GM21360 (cell line): ENCODE data around the gene FCN3.
"Not testable (repeated sequence)": the region's sequence is repeated elsewhere in the genome, so short reads cannot be mapped to it uniquely, and the experiment has no call there.

Experiments used
- ATAC-seq: cut with Tn5 transposase; IDR thresholded peaks from one replicate; pipeline ENCODE4 v1.9.1; 2021; ENCODE audit warnings: mild to moderate bottlenecking, moderate library complexity; ENCODE audit not compliant: unreplicated experiment

The FCN3 gene

DNA sequence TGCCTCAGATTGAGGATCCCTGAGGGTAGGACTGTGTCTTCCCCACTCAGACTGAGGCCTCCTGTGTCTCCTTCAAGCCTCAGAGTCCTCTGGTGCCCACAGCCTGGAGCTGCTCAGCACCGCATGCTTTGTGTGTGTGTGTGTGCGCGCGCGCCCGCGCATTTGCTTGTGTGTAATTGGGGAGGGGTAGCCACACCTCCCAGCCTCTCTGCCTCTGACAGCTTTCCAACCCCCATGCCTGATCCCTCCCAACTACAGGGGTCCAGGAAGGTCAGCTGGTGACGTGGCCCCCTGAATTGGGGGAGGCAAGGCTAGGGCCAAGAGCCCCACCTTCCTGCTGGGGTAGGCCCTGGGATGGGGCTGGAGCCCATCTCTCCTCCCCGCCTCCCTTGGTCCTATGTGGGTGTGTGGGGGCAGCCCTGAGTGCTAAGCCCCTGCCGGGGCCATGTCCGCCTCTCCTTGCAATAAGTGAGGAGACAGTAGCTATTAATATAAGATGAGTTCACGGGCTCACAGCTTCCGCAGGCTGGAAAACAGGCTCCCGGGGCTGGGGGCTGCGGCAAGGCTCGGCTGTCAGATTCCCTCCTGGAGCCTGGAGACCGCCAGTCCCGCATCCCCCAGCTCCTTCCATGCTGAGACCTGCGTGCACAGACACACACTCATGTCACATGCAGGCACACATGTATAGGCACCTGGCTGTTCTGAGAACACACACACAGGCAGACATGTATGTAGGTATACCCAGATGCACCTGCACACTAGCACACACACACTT, 24.8 kb upstream of the FCN3 start:
- no peak for ATAC-seq

DNA sequence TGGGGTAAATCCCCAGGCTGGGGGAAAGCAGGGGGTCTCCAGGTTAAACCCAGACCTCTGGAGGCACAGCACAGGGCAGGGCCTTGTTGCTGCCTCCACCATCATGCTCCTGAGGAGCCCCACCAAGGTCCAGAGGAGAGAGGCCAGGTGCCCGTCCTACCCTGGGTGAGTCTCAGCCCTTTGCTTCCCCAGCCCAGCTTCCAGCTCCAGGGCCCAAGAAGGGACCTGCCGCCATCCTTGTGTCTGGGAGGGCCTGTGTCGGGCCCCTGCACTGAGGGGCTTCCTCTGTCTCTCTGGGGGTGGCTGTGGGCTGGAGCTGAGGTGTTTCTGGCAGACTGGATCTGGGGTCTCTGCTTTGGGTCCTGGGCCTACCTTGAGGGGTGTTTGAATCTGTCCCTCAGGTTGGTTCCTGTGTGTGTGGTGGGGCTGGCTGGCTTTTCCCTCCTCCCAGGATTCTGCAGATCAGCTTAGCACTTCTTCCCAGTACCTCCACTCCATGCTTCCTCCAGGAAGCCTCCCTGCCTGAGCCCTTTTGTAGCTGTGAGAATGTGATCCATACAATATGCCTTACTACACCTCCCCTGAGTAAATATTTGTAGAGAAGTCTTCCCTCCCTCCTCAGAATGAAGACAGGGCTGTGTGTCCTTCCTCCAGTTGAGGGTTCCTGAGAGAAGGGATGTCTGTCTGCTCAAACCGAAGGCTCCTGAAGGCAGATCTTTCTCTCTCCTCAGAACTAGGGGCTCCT, 24.0 kb upstream of the FCN3 start:
- no peak for ATAC-seq

DNA sequence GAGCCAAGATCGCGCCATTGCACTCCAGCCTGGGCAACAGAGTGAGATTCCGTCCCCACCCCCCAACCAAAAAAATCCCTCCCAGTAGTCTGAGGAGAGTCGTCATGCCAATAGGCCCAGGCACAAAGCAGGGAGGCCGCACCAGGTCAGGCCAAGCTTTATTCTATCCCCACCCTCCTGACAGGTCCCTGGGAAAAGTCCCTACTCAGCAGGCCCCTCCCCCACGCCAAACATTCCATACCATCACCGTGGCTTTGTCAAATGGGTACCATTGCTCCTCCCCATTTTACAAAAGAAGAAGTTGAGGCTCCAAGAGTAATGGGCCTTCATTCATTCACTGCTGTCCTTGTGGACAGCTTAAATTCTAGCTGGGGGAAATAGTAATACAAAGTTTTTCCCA, 23.1 kb upstream of the FCN3 start:
- no peak for ATAC-seq

- no peak for ATAC-seq
Observed at GRCh38 chr1:27397110-27397509, 22.5 kb upstream of the FCN3 start.

GRCh38 chr1:27395441-27396195, 21.0 kb upstream of the FCN3 start:
- ATAC-seq = no peak

DNA sequence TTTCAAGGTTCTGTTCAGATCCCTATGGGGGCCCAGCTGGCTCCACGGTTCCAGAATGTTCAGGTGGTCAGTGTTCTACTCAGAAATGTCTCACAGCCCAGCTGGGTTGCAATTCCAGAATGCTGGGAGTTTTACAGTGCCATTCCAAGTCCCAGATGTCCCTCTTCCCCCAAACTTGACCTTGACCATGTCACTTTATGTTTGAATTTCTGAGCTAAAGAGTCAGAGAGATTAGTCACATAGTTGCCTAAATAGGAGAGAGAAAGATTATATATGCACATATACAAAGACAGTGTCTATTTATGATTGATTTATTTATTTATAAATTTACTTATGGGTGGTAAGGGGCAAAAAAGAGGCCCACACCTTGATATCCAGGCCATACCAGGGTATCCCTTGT, 20.3 kb upstream of the FCN3 start:
- no peak for ATAC-seq

GRCh38 chr1:27394282-27394658, 19.6 kb upstream of the FCN3 start:
- ATAC-seq = no peak

GRCh38 chr1:27393641-27394281, 19.1 kb upstream of the FCN3 start:
- no peak for ATAC-seq

GRCh38 chr1:27392778-27393635, 18.4 kb upstream of the FCN3 start:
- no peak for ATAC-seq

GRCh38 chr1:27392096-27392777, 17.6 kb upstream of the FCN3 start, which contains the start of gene GPR3:
Gene GPR3 (plus strand): TSS chr1:27392622. CDS start chr1:27393799, 1,177 bp downstream.
- ATAC-seq = peak; percentile 74

GRCh38 chr1:27391511-27392095, 17.0 kb upstream of the FCN3 start:
- no peak for ATAC-seq

DNA sequence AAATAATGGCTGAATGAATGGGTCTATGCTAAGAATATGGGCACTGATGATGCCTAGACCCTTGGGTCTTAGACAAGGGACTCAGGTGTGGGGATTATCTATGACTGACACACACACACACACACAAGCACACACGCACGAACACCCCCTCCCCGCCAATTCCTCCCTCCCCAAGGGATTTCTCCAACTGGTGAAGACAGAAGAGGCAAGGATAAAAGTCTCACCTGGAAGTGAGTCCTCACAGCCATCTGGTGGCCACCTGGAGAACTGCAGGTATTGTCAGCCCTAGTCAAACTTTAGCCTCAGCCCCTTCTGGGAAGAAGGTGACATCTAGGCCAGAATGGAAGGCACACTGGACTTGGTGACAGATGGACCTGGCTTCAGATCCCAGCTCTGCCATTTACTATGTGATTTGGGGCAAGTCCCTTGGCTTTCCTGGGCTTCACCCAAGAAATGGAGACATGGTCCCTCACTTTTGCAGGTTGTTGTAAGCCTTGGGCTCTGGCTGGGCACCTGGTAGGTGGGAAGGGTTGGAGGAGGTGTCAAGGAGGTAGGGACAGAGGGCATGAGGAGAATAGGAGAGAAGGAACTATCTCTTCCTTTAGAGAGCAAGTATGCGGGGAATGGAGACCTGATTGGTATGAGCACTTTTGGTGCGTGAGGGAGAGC, 13.8 kb upstream of the FCN3 start:
- no peak for ATAC-seq

GRCh38 chr1:27384797-27385196, 10.2 kb upstream of the FCN3 start:
- not testable (repeated sequence) for ATAC-seq

GRCh38 chr1:27383661-27384060, 9.0 kb upstream of the FCN3 start:
- no peak for ATAC-seq

GRCh38 chr1:27383039-27383605, 8.5 kb upstream of the FCN3 start, which contains the start of gene CD164L2:
Gene CD164L2 (minus strand): TSS chr1:27383333. CDS start chr1:27383239, 94 bp downstream.
- ATAC-seq = no peak

- no peak for ATAC-seq
Observed at GRCh38 chr1:27381969-27382762, 7.5 kb upstream of the FCN3 start.
